Neural cell (in vitro differentiated cells): Measurements from ENCODE around the gene C1QTNF1.

Source experiments
- EP300 ChIP-seq: fragments of 450-650 bp; conservative IDR thresholded peaks from 2 replicates; pipeline ENCODE4 v1.6.1; 2014; ENCODE audit warnings: antibody characterized with exemption, mild to moderate bottlenecking, moderate library complexity; ENCODE audit not compliant: poor library complexity, severe bottlenecking
- EZH2 ChIP-seq: fragments of 200-600, 300-800 bp; shearing (Covaris generic), sonication (generic); IDR thresholded peaks from 2 replicates; pipeline ENCODE4 v1.6.1; 2014; ENCODE audit warnings: antibody characterized with exemption, low read length, borderline replicate concordance, mild to moderate bottlenecking; ENCODE audit not compliant: insufficient read depth, poor library complexity, severe bottlenecking
- MXI1 ChIP-seq: fragments of 450-650 bp; conservative IDR thresholded peaks from 2 replicates; pipeline ENCODE4 v1.6.1; 2014; ENCODE audit warnings: antibody characterized with exemption, mild to moderate bottlenecking; ENCODE audit not compliant: poor library complexity, severe bottlenecking
- SMC3 ChIP-seq: fragments of 450-650 bp; conservative IDR thresholded peaks from 2 replicates; pipeline ENCODE4 v1.6.1; 2014; ENCODE audit warnings: antibody characterized with exemption, mild to moderate bottlenecking, moderate library complexity; ENCODE audit not compliant: poor library complexity
- TAF1 ChIP-seq: IDR thresholded peaks from 2 replicates; pipeline ENCODE4 v1.6.1; 2012; ENCODE audit warnings: low read depth
- TF ChIP-seq, protein P1 (sequence below): fragments of 450-650 bp; IDR thresholded peaks from 2 replicates; pipeline ENCODE4 v1.5.1; 2014; ENCODE audit warnings: antibody characterized with exemption, mild to moderate bottlenecking, moderate library complexity; ENCODE audit not compliant: poor library complexity, severe bottlenecking

DNA sequence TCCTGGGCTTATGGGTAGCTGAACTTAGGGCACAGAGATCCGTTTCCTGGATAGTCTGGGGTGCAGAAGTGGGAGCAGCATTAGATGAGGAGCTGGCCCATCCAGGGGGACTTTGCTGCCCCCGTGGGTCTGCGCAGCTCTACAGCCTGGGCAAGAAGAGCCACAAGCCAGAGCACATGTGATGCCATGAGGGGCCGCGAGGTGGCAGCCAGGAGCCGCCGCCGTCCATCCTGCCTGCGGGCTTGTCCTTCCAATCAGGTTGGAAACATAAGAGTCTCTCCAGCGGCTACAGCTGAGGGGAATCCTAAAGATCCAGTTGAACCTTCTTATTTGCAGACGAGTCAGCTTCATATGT is 21.9 kb downstream of the C1QTNF1 start:
- peak; percentile 86 for TF ChIP-seq SMC3
- TF ChIP-seq, protein P1, sequence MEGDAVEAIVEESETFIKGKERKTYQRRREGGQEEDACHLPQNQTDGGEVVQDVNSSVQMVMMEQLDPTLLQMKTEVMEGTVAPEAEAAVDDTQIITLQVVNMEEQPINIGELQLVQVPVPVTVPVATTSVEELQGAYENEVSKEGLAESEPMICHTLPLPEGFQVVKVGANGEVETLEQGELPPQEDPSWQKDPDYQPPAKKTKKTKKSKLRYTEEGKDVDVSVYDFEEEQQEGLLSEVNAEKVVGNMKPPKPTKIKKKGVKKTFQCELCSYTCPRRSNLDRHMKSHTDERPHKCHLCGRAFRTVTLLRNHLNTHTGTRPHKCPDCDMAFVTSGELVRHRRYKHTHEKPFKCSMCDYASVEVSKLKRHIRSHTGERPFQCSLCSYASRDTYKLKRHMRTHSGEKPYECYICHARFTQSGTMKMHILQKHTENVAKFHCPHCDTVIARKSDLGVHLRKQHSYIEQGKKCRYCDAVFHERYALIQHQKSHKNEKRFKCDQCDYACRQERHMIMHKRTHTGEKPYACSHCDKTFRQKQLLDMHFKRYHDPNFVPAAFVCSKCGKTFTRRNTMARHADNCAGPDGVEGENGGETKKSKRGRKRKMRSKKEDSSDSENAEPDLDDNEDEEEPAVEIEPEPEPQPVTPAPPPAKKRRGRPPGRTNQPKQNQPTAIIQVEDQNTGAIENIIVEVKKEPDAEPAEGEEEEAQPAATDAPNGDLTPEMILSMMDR: peak; percentile 90
- TF ChIP-seq EZH2: no peak
- no peak for TF ChIP-seq TAF1
- no peak for TF ChIP-seq EP300
- TF ChIP-seq MXI1: no peak
